AG20443 (cell line): ENCODE results near the gene AASS.

Experiments
- DNase-seq: peaks from one replicate; pipeline ENCODE4 v3.0.0; 2012; ENCODE audit warnings: low spot score, mixed read lengths

The AASS gene

DNA sequence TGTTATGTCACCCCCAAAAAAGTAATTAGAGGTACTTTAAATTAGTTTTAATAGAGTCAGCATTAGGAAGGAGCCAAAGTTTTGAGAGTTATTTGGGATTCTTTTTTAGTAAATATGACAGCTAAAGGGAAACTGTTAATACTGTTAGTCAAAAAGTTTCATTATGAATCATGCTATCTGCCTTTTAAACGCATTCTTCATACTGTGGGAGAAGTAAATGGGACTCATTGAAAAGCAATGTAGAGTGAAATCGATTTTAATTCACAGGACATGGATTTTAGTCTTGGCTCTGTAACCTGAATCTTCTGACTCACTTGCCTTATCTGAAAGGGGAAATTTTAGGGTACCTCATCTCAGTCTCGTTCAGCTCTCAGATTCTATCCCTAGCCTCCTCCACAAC, 105.1 kb downstream of the AASS start:
- no peak for DNase-seq

DNA sequence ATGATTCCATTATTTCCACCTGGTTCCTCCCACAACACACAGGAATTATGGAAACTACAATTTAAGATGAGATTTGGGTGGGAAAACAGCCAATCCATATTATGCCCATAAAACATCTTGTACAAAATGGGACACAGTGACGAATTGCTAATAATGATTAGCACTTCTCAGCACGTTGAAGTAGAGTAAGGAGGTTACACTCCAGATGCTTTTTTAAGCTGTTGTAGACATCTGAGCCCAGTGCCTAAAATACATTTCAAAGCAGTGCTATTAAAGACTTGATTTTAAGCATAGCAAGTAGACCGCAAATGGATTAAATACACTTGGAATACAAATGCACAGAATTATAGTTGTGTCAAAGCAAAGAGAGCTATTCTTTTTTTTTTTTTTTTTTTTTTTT, 105.9 kb downstream of the AASS start:
- no peak for DNase-seq

DNA sequence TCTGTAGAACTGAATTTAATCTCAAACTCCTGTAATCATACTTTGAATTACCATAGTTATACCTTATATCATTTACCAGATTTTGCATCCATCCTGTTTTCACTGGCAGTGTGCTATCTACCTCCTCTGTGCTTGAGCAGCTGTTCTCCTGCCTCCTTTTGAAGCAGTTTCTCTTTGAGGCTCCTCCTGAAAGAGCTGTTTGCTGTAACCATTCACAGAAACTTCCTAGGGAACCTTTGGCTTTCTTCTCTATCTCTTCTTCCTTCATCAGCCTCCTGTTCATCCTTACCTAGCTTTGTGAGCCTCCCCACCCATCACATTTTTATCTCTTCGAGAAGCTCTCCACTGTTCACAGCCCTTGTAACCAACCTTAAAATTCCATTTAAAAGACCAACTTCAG, 108.2 kb downstream of the AASS start:
- DNase-seq, result no peak

DNA sequence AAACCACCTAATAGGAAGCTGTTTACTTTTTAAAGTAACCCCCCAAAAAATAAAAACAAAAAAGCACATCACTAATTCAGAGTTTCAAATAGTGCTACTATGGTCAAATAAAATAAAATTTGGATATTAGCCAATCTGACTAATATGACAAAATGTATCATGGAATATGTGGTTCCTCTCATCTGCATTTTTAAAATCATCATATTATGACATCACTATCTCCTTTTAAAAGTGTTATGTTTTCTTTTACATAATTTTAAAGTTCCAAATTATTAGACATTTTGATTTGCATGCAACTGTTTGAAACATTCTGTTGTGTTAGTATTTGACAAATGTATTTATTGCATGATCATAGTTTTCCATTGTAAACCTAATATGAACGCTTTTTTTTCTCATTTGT, 110.4 kb downstream of the AASS start:
- no peak for DNase-seq

DNA sequence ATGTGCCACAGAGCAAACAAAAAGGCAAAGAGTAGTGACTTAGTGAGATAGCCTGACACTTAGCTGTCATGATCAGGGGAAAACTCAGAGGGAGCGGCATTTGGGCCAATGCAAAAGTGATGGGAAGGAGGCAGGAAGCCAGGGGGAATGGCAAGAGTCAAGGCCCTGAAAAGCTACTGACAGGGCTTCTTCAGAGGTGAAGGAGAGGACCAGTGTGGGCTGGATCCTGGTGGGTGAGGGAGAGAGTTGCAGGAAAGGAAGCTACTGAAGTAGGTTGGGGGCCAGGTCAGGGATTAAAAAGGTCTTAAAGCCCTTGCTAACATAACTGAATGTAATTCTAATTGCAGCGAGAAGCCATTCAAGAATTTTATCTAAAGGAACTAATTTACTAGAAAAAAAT, 117.0 kb downstream of the AASS start:
- no peak for DNase-seq
